Gastroesophageal sphincter (tissue), 3 donors: ENCODE measurements around the gene MTG1.

Experiments used
- EP300 ChIP-seq: sonication (generic); formaldehyde crosslinking; IDR thresholded peaks from one replicate; pipeline ENCODE4 v1.6.1; 2017; ENCODE audit warnings: antibody characterized with exemption, mild to moderate bottlenecking
- POLR2A ChIP-seq, 2 donors: fragments of 450-650 bp; IDR thresholded peaks; one replicate each; pipeline ENCODE4 v1.6.1; 2017; ENCODE audit warnings: antibody characterized with exemption in 2 of 2, mild to moderate bottlenecking in 2 of 2, moderate library complexity in 1 of 2
- POLR2AphosphoS5 ChIP-seq: sonication (generic); formaldehyde crosslinking; IDR thresholded peaks from one replicate; pipeline ENCODE4 v1.6.1; 2017; ENCODE audit warnings: antibody characterized with exemption
- TF ChIP-seq, protein P1 (sequence below), 4 experiments: fragments of 200-600 bp in 2 of 4; fragments of 450-650 bp in 2 of 4; sonication (generic) in 1 of 4; IDR thresholded peaks; one replicate each; pipeline ENCODE4 v1.5.1; 2017 to 2019; ENCODE audit warnings: antibody characterized with exemption in 4 of 4, mild to moderate bottlenecking in 2 of 4, moderate library complexity in 2 of 4

DNA sequence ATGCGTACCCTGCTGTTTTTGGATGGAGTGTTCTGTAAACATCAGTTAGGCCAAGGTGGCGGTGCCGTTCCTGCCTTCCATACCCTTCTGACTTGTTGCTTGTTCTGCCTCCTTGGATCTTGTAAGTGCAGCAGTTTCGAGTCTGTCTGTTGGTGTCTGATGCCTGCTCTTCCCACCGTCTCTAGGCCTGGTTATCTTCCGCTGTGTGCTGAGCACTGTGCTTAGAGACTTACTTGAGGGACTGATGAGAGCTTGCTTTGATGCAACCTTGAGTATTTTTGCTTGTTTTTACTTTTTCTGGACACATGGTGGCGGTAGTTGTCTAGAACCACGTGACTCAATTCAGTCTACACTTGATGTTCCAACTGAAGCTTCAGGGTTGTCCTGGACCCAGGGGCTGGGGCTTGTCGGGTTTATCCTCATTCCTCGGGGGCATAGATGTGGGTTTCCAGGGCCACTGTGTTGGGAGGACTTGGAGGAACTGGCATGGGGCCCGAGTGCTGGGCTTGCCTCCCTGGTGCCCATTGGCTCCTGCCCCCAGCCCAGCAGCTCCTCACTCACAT lies 44.8 kb downstream of the MTG1 start:
- TF ChIP-seq, protein P1, sequence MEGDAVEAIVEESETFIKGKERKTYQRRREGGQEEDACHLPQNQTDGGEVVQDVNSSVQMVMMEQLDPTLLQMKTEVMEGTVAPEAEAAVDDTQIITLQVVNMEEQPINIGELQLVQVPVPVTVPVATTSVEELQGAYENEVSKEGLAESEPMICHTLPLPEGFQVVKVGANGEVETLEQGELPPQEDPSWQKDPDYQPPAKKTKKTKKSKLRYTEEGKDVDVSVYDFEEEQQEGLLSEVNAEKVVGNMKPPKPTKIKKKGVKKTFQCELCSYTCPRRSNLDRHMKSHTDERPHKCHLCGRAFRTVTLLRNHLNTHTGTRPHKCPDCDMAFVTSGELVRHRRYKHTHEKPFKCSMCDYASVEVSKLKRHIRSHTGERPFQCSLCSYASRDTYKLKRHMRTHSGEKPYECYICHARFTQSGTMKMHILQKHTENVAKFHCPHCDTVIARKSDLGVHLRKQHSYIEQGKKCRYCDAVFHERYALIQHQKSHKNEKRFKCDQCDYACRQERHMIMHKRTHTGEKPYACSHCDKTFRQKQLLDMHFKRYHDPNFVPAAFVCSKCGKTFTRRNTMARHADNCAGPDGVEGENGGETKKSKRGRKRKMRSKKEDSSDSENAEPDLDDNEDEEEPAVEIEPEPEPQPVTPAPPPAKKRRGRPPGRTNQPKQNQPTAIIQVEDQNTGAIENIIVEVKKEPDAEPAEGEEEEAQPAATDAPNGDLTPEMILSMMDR (IDR thresholded peaks at IDR 0.05) = no peak
- TF ChIP-seq EP300 (no peak), POLR2AphosphoS5 (no peak), POLR2A (IDR thresholded peaks at IDR 0.05) (no peak)
